ENCODE measurements around the gene ERICH6.
"Not testable (repeated sequence)": the region's sequence is repeated elsewhere in the genome, so short reads cannot be mapped to it uniquely, and the experiment has no call there.

ERICH6 gene

GRCh38 chr3:150623945-150624344, 79.8 kb downstream of the ERICH6 start:
- H3K27ac ChIP-seq (ENCODE audit: low read depth, low read length): no peak overlapping the region

DNA sequence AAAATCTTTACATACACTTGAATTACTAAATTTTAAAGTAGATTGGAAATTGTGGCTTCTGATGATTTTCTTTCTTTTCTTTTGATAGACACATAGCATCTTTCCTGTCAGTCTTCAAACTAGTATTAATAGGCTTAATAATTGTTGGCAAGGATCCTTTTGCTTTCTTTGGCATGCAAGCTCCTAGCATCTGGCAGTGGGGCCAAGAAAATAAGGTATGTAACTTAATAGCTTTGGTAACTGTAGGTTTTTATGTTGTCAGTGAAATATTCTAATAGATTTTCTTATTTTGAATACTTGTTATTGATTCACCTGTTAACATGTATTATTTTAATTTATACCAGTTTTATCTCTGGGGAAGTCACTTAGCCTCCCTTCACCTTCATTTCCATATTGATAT, 80.8 kb downstream of the ERICH6 start:
- not testable (repeated sequence) for H4K20me1 ChIP-seq (ENCODE audit: control insufficient read depth, insufficient read depth, low read depth, low read length); H3K4me1 ChIP-seq (ENCODE audit: control insufficient read depth, low read length); H3K27me3 ChIP-seq (ENCODE audit: control insufficient read depth, low read length); H3K27ac ChIP-seq (ENCODE audit: low read depth, low read length); H3K4me2 ChIP-seq (ENCODE audit: low read length); H3K9me2 ChIP-seq (replicated peaks; ENCODE audit: control insufficient read depth, low read length); H3F3A ChIP-seq (ENCODE audit: control insufficient read depth, insufficient read depth); H3K9me3 ChIP-seq (ENCODE audit: control insufficient read depth, insufficient read depth, low read length); H3K4me3 ChIP-seq (ENCODE audit: low read length)
- peaks cover 87% of the 10 kb centered on the region for H3K36me3 ChIP-seq (ENCODE audit: control insufficient read depth, low read length)
- H3K79me2 ChIP-seq (ENCODE audit: control insufficient read depth, low read length): peaks cover 63% of the 10 kb centered on the region

More at GRCh38 chr3:150623945-150624344, 79.8 kb downstream of the ERICH6 start:
- Histone ChIP-seq H3K4me1 (ENCODE audit: control insufficient read depth, low read length) (no peaks in the 10 kb centered on the region), H4K20me1 (ENCODE audit: control insufficient read depth, insufficient read depth, low read depth, low read length) (peaks cover 9% of the 10 kb centered on the region), H3K4me2 (ENCODE audit: low read length) (no peak overlapping the region), H3K79me2 (ENCODE audit: control insufficient read depth, low read length) (peaks cover 53% of the 10 kb centered on the region), H3K27me3 (ENCODE audit: control insufficient read depth, low read length) (no peaks in the 10 kb centered on the region), H3K9me2 (replicated peaks; ENCODE audit: control insufficient read depth, low read length) (no peaks in the 10 kb centered on the region), H3K36me3 (ENCODE audit: control insufficient read depth, low read length) (peaks cover 87% of the 10 kb centered on the region), H3F3A (ENCODE audit: control insufficient read depth, insufficient read depth) (no peaks in the 10 kb centered on the region), H3K4me3 (ENCODE audit: low read length) (no peak overlapping the region), H3K9me3 (ENCODE audit: control insufficient read depth, insufficient read depth, low read length) (no peaks in the 10 kb centered on the region)
- TF ChIP-seq EZH2phosphoT487 (IDR thresholded peaks at IDR 0.05; ENCODE audit: borderline replicate concordance, low read length): no peak
- TF ChIP-seq, protein P1, sequence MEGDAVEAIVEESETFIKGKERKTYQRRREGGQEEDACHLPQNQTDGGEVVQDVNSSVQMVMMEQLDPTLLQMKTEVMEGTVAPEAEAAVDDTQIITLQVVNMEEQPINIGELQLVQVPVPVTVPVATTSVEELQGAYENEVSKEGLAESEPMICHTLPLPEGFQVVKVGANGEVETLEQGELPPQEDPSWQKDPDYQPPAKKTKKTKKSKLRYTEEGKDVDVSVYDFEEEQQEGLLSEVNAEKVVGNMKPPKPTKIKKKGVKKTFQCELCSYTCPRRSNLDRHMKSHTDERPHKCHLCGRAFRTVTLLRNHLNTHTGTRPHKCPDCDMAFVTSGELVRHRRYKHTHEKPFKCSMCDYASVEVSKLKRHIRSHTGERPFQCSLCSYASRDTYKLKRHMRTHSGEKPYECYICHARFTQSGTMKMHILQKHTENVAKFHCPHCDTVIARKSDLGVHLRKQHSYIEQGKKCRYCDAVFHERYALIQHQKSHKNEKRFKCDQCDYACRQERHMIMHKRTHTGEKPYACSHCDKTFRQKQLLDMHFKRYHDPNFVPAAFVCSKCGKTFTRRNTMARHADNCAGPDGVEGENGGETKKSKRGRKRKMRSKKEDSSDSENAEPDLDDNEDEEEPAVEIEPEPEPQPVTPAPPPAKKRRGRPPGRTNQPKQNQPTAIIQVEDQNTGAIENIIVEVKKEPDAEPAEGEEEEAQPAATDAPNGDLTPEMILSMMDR (IDR thresholded peaks at IDR 0.05; ENCODE audit: low read depth, low read length, poor library complexity, severe bottlenecking): no peak

GRCh38 chr3:150620002-150620689, 83.6 kb downstream of the ERICH6 start:
- no peak overlapping the region for H3K4me3 ChIP-seq (ENCODE audit: low read length)
- H3K9me3 ChIP-seq (ENCODE audit: control insufficient read depth, insufficient read depth, low read length): no peaks in the 10 kb centered on the region
- H3F3A ChIP-seq (ENCODE audit: control insufficient read depth, insufficient read depth): no peaks in the 10 kb centered on the region
- no peak overlapping the region for H3K27ac ChIP-seq (ENCODE audit: low read depth, low read length)
- TF ChIP-seq EZH2phosphoT487 (IDR thresholded peaks at IDR 0.05; ENCODE audit: borderline replicate concordance, low read length): no peak
- TF ChIP-seq, protein P1 (IDR thresholded peaks at IDR 0.05; ENCODE audit: low read depth, low read length, poor library complexity, severe bottlenecking): no peak
- H3K27me3 ChIP-seq (ENCODE audit: control insufficient read depth, low read length): no peaks in the 10 kb centered on the region
- H3K79me2 ChIP-seq (ENCODE audit: control insufficient read depth, low read length): peaks cover 81% of the 10 kb centered on the region
- H3K9me2 ChIP-seq (replicated peaks; ENCODE audit: control insufficient read depth, low read length): no peaks in the 10 kb centered on the region
- H3K36me3 ChIP-seq (ENCODE audit: control insufficient read depth, low read length): peaks cover 68% of the 10 kb centered on the region
- H4K20me1 ChIP-seq (ENCODE audit: control insufficient read depth, insufficient read depth, low read depth, low read length): peaks cover 7% of the 10 kb centered on the region
- H3K4me2 ChIP-seq (ENCODE audit: low read length): no peak overlapping the region
- H3K4me1 ChIP-seq (ENCODE audit: control insufficient read depth, low read length): no peaks in the 10 kb centered on the region; the same call in 1 of the 2 replicates

GRCh38 chr3:150613709-150614480, 89.8 kb downstream of the ERICH6 start:
- no peaks in the 10 kb centered on the region for H3F3A ChIP-seq (ENCODE audit: control insufficient read depth, insufficient read depth)
- peaks cover 17% of the 10 kb centered on the region for H4K20me1 ChIP-seq (ENCODE audit: control insufficient read depth, insufficient read depth, low read depth, low read length)
- no peak overlapping the region for H3K4me2 ChIP-seq (ENCODE audit: low read length)
- H3K27ac ChIP-seq (ENCODE audit: low read depth, low read length): no peak overlapping the region
- peaks cover 86% of the 10 kb centered on the region for H3K79me2 ChIP-seq (ENCODE audit: control insufficient read depth, low read length)
- H3K9me3 ChIP-seq (ENCODE audit: control insufficient read depth, insufficient read depth, low read length): no peaks in the 10 kb centered on the region; the same call in 1 of the 2 replicates
- H3K4me1 ChIP-seq (ENCODE audit: control insufficient read depth, low read length): peaks cover 18% of the 10 kb centered on the region
- no peaks in the 10 kb centered on the region for H3K9me2 ChIP-seq (replicated peaks; ENCODE audit: control insufficient read depth, low read length)
- H3K36me3 ChIP-seq (ENCODE audit: control insufficient read depth, low read length): peaks cover 70% of the 10 kb centered on the region
- TF ChIP-seq EZH2phosphoT487 (IDR thresholded peaks at IDR 0.05; ENCODE audit: borderline replicate concordance, low read length): no peak
- TF ChIP-seq, protein P1 (IDR thresholded peaks at IDR 0.05; ENCODE audit: low read depth, low read length, poor library complexity, severe bottlenecking): no peak
- H3K4me3 ChIP-seq (ENCODE audit: low read length): no peak overlapping the region
- no peaks in the 10 kb centered on the region for H3K27me3 ChIP-seq (ENCODE audit: control insufficient read depth, low read length)
